Endothelial cell of umbilical vein (primary cell): ENCODE results near the gene IFNB1. TPM values are rescaled to one million over a fixed set of nuclear protein-coding genes. Genes with fewer than 3 reads are reported as not detected.

Source experiments
- BruUV-seq: library from RNA; stranded (reverse); fragments of 400-500 nt; replicated peaks from 2 replicates; lab custom pipeline; 2021; lab: Mats Ljungman, UMichigan
- CTCF ChIA-PET: fragments of 300-600, 350-600 bp; sonication (Branson Sonifier 250); formaldehyde crosslinking; loops from one replicate; lab custom pipeline; 2021; ENCODE audit warnings: antibody characterized with exemption, inconsistent platforms; lab: Charles Lee
- POLR2A ChIA-PET: fragments of 300-600, 350-600 bp; sonication (Branson Sonifier 250); formaldehyde crosslinking; loops from one replicate; lab custom pipeline; 2021; ENCODE audit warnings: antibody characterized with exemption, inconsistent platforms; lab: Charles Lee
- DNase-seq: peaks from one replicate; pipeline ENCODE4 v3.0.0-alpha.2; 2011; ENCODE audit warnings: low read depth, low spot score
- FAIRE-seq: peaks from 2 replicates; lab custom pipeline; 2011; peaks lifted over from hg19 to GRCh38; lab: Jason Lieb, UNC
- H2AFZ ChIP-seq: 2 replicates; pipeline ENCODE4 v1.6.0; 2012; ENCODE audit warnings: low read depth, low read length, control low read depth, inconsistent platforms
- H3K27ac ChIP-seq: 2 replicates; pipeline ENCODE4 v1.5.1; 2011; ENCODE audit warnings: low read depth, mild to moderate bottlenecking, control low read depth, low read length, moderate library complexity; ENCODE audit not compliant: insufficient read depth
- H3K27me3 ChIP-seq, 2 experiments: 2 replicates each; pipeline versions ENCODE4 v1.6.0 to v1.6.1; 2011; ENCODE audit warnings: low read length in 2 of 2, mixed read lengths in 1 of 2; ENCODE audit not compliant: control insufficient read depth in 2 of 2, insufficient read depth in 2 of 2
- H3K36me3 ChIP-seq, 2 experiments: 2 replicates in 1 of 2; 3 replicates in 1 of 2; pipeline ENCODE4 v1.5.1; 2011; ENCODE audit warnings: low read length in 2 of 2, mild to moderate bottlenecking in 1 of 2, moderate library complexity in 1 of 2; ENCODE audit not compliant: control insufficient read depth in 2 of 2, insufficient read depth in 2 of 2; ENCODE audit errors: extremely low read depth in 1 of 2
- H3K4me1 ChIP-seq: 3 replicates; pipeline ENCODE4 v1.5.1; 2011; ENCODE audit warnings: mild to moderate bottlenecking, low read length; ENCODE audit not compliant: control insufficient read depth, insufficient read depth; ENCODE audit errors: extremely low read depth
- H3K4me2 ChIP-seq: 2 replicates; pipeline ENCODE4 v1.6.1; 2011; ENCODE audit warnings: low read length, control low read depth, mixed read lengths; ENCODE audit not compliant: insufficient read depth
- H3K4me3 ChIP-seq, 3 experiments: fragments of 200-600 bp in 1 of 3; sonication (generic), shearing (Covaris generic) in 1 of 3; replicated peaks in 1 of 3; 2 replicates each; pipeline ENCODE4 v1.5.1; 2011 to 2016; ENCODE audit warnings: control low read depth in 3 of 3, low read length in 3 of 3, mild to moderate bottlenecking in 2 of 3, inconsistent platforms in 1 of 3, low read depth in 1 of 3, moderate library complexity in 1 of 3; ENCODE audit not compliant: insufficient read depth in 1 of 3
- H3K79me2 ChIP-seq: 2 replicates; pipeline ENCODE4 v1.6.0; 2012; ENCODE audit warnings: low read length, inconsistent platforms; ENCODE audit not compliant: control insufficient read depth, insufficient read depth
- H3K9ac ChIP-seq: replicated peaks from 2 replicates; pipeline ENCODE3; 2011; ENCODE audit warnings: low read length, control low read depth; ENCODE audit not compliant: insufficient read depth; ENCODE audit errors: extremely low read depth
- H3K9me1 ChIP-seq: replicated peaks from 3 replicates; pipeline ENCODE4 v1.6.0; 2011; ENCODE audit warnings: mild to moderate bottlenecking, low read length; ENCODE audit not compliant: control insufficient read depth, insufficient read depth; ENCODE audit errors: extremely low read depth
- H3K9me3 ChIP-seq: replicated peaks from 2 replicates; pipeline ENCODE4 v1.5.1; 2012; ENCODE audit warnings: low read length, inconsistent platforms; ENCODE audit not compliant: control insufficient read depth, insufficient read depth
- H4K20me1 ChIP-seq: replicated peaks from 2 replicates; pipeline ENCODE3; 2011; ENCODE audit warnings: mild to moderate bottlenecking, low read length; ENCODE audit not compliant: control insufficient read depth, insufficient read depth; ENCODE audit errors: extremely low read depth
- EZH2 ChIP-seq: IDR thresholded peaks from 2 replicates; pipeline ENCODE4 v1.6.1; 2012; ENCODE audit warnings: borderline replicate concordance, low read depth, mild to moderate bottlenecking, moderate library complexity, low read length, inconsistent platforms; ENCODE audit not compliant: severe bottlenecking
- FOS ChIP-seq: IDR thresholded peaks from 2 replicates; pipeline ENCODE4 v1.6.1; 2011; ENCODE audit warnings: mild to moderate bottlenecking, low read length, moderate library complexity, borderline replicate concordance; ENCODE audit not compliant: insufficient read depth
- GATA2 ChIP-seq: IDR thresholded peaks from 2 replicates; pipeline ENCODE4 v1.7.0; 2011; ENCODE audit warnings: low read depth, mild to moderate bottlenecking, moderate library complexity, mixed read lengths, low read length; ENCODE audit not compliant: insufficient read length, insufficient read depth
- JUN ChIP-seq: IDR thresholded peaks from 2 replicates; pipeline ENCODE4 v1.6.1; 2011; ENCODE audit warnings: borderline replicate concordance, low read depth; ENCODE audit not compliant: insufficient read length, insufficient read depth
- MYC ChIP-seq: IDR thresholded peaks from one replicate; pipeline ENCODE4 v1.6.1; 2011; ENCODE audit warnings: mild to moderate bottlenecking, low read depth, low read length
- POLR2A ChIP-seq: IDR thresholded peaks from 2 replicates; pipeline ENCODE4 v1.6.1; 2012; ENCODE audit warnings: low read depth, mild to moderate bottlenecking, control low read depth, low read length
- POLR2AphosphoS5 ChIP-seq: IDR thresholded peaks from 2 replicates; pipeline ENCODE4 v1.6.1; 2012; ENCODE audit warnings: low read depth, mild to moderate bottlenecking, control low read depth, low read length, moderate library complexity; ENCODE audit not compliant: insufficient read depth
- dilution Hi-C: fragments of 300-500 bp; cut with MboI; formaldehyde crosslinking; loops from one replicate; pipeline ENCODE4 v1.15.0; 2019; ENCODE audit warnings: low sequenced_read_pairs; ENCODE audit not compliant: extremely low pct_ligation_motif_present
- intact Hi-C: fragments of 100-400 bp; cut with micrococcal nuclease; formaldehyde crosslinking; loops from one replicate; pipeline ENCODE4 v1.10.0; 2022
- polyA plus RNA-seq, 4 experiments: library from polyadenylated mRNA; depleted of rRNA in 3 of 4; stranded (reverse) in 3 of 4; unstranded in 1 of 4; fragments of >200 nt; gene quantifications; 2 replicates each; pipeline versions ENCODE4 v1.2.1 to v1.2.3, GENCODE V29; 2011 to 2012; ENCODE audit warnings: missing spikeins in 1 of 4
- total RNA-seq: library from RNA; stranded (reverse); gene quantifications from 2 replicates; pipeline ENCODE4 v1.2.3, GENCODE V29; 2021
- TF ChIP-seq, protein P1 (sequence below), 2 donors: IDR thresholded peaks; 1 replicate in 1 of 2; 2 replicates in 1 of 2; pipeline ENCODE4 v1.5.1; 2011; ENCODE audit warnings: low read length in 2 of 2, mild to moderate bottlenecking in 2 of 2, moderate library complexity in 2 of 2, control low read depth in 1 of 2, inconsistent platforms in 1 of 2, low read depth in 1 of 2; ENCODE audit not compliant: insufficient read depth in 1 of 2; ENCODE audit errors: extremely low read depth in 1 of 2
- TF ChIP-seq, protein P2 (sequence below): IDR thresholded peaks from 2 replicates; pipeline ENCODE4 v1.6.1; 2011; ENCODE audit not compliant: insufficient read depth, insufficient read length

The IFNB1 gene
- total and polyA plus RNA-seq, 2 donors (not counting 3 experiments of a cell fraction or from before 2014, with no cell fraction given) = not detected

DNA sequence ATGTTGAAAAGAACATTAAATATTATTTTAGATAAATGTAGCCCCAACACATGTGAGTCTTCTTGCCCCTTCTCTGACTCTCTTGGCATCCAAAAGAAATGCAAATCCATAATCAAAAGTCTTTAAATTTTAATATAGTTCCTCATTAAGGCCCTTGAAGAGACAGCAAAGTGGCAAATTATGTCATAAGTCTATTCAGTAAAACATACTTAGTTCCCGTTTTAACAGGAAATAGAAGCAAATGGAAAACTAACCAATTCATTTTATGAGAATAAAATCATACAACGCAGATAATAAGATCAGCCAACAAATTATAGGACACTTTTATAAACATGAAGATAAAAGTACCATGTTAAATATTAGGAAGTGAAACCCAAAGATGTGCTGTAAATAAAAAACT, 20.1 kb upstream of the IFNB1 start:
- Histone ChIP-seq H3K4me3 (no peak overlapping the region), H2AFZ (no peak overlapping the region), H3K4me1 (peaks cover 2% of the 10 kb centered on the region), H3K27ac (no peak overlapping the region), H3K4me2 (no peak overlapping the region), H3K36me3 (no peaks in the 10 kb centered on the region), H3K9me1 (no peaks in the 10 kb centered on the region), H3K79me2 (no peaks in the 10 kb centered on the region), H3K9me3 (no peaks in the 10 kb centered on the region), H3K9ac (no peak overlapping the region), H4K20me1 (no peaks in the 10 kb centered on the region), H3K27me3 (no peaks in the 10 kb centered on the region)
- TF ChIP-seq GATA2 = no peak
- TF ChIP-seq, protein P1, sequence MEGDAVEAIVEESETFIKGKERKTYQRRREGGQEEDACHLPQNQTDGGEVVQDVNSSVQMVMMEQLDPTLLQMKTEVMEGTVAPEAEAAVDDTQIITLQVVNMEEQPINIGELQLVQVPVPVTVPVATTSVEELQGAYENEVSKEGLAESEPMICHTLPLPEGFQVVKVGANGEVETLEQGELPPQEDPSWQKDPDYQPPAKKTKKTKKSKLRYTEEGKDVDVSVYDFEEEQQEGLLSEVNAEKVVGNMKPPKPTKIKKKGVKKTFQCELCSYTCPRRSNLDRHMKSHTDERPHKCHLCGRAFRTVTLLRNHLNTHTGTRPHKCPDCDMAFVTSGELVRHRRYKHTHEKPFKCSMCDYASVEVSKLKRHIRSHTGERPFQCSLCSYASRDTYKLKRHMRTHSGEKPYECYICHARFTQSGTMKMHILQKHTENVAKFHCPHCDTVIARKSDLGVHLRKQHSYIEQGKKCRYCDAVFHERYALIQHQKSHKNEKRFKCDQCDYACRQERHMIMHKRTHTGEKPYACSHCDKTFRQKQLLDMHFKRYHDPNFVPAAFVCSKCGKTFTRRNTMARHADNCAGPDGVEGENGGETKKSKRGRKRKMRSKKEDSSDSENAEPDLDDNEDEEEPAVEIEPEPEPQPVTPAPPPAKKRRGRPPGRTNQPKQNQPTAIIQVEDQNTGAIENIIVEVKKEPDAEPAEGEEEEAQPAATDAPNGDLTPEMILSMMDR (IDR thresholded peaks at IDR 0.05; ENCODE audit: extremely low read depth in 1 of 2, insufficient read depth in 1 of 2, low read depth in 1 of 2, low read length in 2 of 2) = no peak
- no peak for TF ChIP-seq EZH2
- TF ChIP-seq POLR2AphosphoS5 = no peak
- no peak for TF ChIP-seq POLR2A
- TF ChIP-seq MYC = no peak
- TF ChIP-seq, protein P2, sequence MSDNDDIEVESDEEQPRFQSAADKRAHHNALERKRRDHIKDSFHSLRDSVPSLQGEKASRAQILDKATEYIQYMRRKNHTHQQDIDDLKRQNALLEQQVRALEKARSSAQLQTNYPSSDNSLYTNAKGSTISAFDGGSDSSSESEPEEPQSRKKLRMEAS = no peak
- no peak for TF ChIP-seq JUN
- TF ChIP-seq FOS = no peak
- ChIA-PET POLR2A (no interaction called here), CTCF (interaction anchor here (1.6 to 2.1 kb wide), 2 partner anchors 11 to 13 kb away, joined by 6 to 7 read pairs; no protein-coding TSS in a partner anchor)
- FAIRE-seq (no peak), DNase-seq (no peak)
- dilution Hi-C loops = no loop called here
- intact Hi-C loops = no loop called here
- no TSS peak for BruUV-seq
